DMS53 treated with DMSO at 0.1 percent for 48 hours (cell line): Measurements from ENCODE around the gene BID.
"Not testable (repeated sequence)": the region's sequence is repeated elsewhere in the genome, so short reads cannot be mapped to it uniquely, and the experiment has no call there.

ENCODE experiments used
- DNase-seq: peaks from one replicate; lab custom pipeline; 2025; ENCODE audit not compliant: unreplicated experiment; lab: John Stamatoyannopoulos, UW

The BID gene

GRCh38 chr22:17770180-17771077 is 3.8 kb downstream of the BID start:
- DNase-seq: no peak

GRCh38 chr22:17769716-17770082 is 4.6 kb downstream of the BID start:
- no peak for DNase-seq

- DNase-seq: no peak
Measured at GRCh38 chr22:17769013-17769715, 5.1 kb downstream of the BID start.

- DNase-seq: no peak
Measured at GRCh38 chr22:17767233-17768065, 6.8 kb downstream of the BID start.

- not testable (repeated sequence) for DNase-seq
Measured at GRCh38 chr22:17764852-17765251, 9.4 kb downstream of the BID start.

- DNase-seq: no peak
Measured at GRCh38 chr22:17764036-17764435, 10.2 kb downstream of the BID start.

GRCh38 chr22:17763442-17763841 is 10.8 kb downstream of the BID start:
- DNase-seq: not testable (repeated sequence)

GRCh38 chr22:17761138-17761488 is 13.2 kb downstream of the BID start:
- no peak for DNase-seq

- DNase-seq: no peak
Measured at GRCh38 chr22:17754233-17754925, 19.9 kb downstream of the BID start.

GRCh38 chr22:17753401-17753989 is 20.8 kb downstream of the BID start:
- DNase-seq: no peak

GRCh38 chr22:17751596-17751995 is 22.7 kb downstream of the BID start:
- no peak for DNase-seq

GRCh38 chr22:17749605-17750395 is 24.5 kb downstream of the BID start:
- DNase-seq: no peak

- DNase-seq: no peak
Measured at GRCh38 chr22:17748555-17749353, 25.5 kb downstream of the BID start.

GRCh38 chr22:17746916-17747315 is 27.4 kb downstream of the BID start:
- no peak for DNase-seq

- DNase-seq: no peak
Measured at GRCh38 chr22:17744430-17744829, 29.8 kb downstream of the BID start.

GRCh38 chr22:17743661-17744411 is 30.4 kb downstream of the BID start:
- DNase-seq: no peak

- DNase-seq: peak; percentile 25
Measured at GRCh38 chr22:17742527-17742902, 31.8 kb downstream of the BID start.

GRCh38 chr22:17741866-17742526 is 32.3 kb downstream of the BID start:
- no peak for DNase-seq
